HEK293T (cell line): Measurements from ENCODE around the gene FLNB.

ENCODE experiments used
- BHLHE40 ChIP-seq: fragments of 450-650 bp; IDR thresholded peaks from 2 replicates; pipeline ENCODE4 v1.6.1; 2016; ENCODE audit warnings: mild to moderate bottlenecking, moderate library complexity, borderline replicate concordance
- ELF4 ChIP-seq: fragments of 450-650 bp; IDR thresholded peaks from 2 replicates; pipeline ENCODE4 v1.6.1; 2017; ENCODE audit warnings: antibody characterized with exemption
- FOXM1 ChIP-seq: fragments of 450-650 bp; IDR thresholded peaks from 2 replicates; pipeline ENCODE4 v1.6.1; 2017; ENCODE audit warnings: mild to moderate bottlenecking, borderline replicate concordance
- HDGF ChIP-seq: fragments of 450-650 bp; IDR thresholded peaks from 2 replicates; pipeline ENCODE4 v1.6.1; 2017; ENCODE audit warnings: antibody characterized with exemption, borderline replicate concordance
- LEF1 ChIP-seq: fragments of 450-650 bp; IDR thresholded peaks from 2 replicates; pipeline ENCODE4 v1.6.1; 2017; ENCODE audit warnings: mild to moderate bottlenecking, borderline replicate concordance
- NFRKB ChIP-seq: fragments of 450-650 bp; IDR thresholded peaks from 2 replicates; pipeline ENCODE4 v1.6.1; 2016; ENCODE audit warnings: mild to moderate bottlenecking, moderate library complexity
- SP1 ChIP-seq: fragments of 450-650 bp; IDR thresholded peaks from 2 replicates; pipeline ENCODE4 v1.6.1; 2017
- SUZ12 ChIP-seq: fragments of 450-650 bp; IDR thresholded peaks from 2 replicates; pipeline ENCODE4 v1.6.1; 2016; ENCODE audit warnings: mild to moderate bottlenecking
- ZNF384 ChIP-seq: fragments of 450-650 bp; IDR thresholded peaks from 2 replicates; pipeline ENCODE4 v1.6.1; 2016
- TF ChIP-seq, protein P1 (sequence below): fragments of 450-650 bp; IDR thresholded peaks from 2 replicates; pipeline ENCODE4 v1.6.1; 2016

DNA sequence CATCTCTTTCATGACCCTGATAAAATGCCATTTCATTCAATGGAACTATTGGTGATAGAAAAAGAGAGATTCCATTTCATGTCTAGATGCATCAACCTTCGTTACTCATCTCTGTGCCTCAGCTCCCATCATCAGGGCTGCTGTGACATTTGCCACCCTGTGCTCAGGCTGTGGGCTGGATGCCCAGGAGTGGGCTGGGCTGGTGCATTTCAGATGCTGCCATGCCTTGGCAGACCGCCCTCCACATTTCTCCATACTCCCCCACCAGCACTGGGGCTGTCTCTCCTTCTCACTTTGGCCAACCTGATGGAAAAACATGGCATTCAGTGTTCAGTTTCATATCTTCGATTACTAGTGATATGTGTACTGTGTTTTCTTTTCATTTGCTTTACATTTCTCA lies 143.4 kb downstream of the FLNB start:
- TF ChIP-seq HDGF (no peak), FOXM1 (no peak), NFRKB (no peak), ELF4 (no peak), SP1 (no peak), ZNF384 (no peak), BHLHE40 (no peak), SUZ12 (no peak), LEF1 (no peak)
- TF ChIP-seq, protein P1, sequence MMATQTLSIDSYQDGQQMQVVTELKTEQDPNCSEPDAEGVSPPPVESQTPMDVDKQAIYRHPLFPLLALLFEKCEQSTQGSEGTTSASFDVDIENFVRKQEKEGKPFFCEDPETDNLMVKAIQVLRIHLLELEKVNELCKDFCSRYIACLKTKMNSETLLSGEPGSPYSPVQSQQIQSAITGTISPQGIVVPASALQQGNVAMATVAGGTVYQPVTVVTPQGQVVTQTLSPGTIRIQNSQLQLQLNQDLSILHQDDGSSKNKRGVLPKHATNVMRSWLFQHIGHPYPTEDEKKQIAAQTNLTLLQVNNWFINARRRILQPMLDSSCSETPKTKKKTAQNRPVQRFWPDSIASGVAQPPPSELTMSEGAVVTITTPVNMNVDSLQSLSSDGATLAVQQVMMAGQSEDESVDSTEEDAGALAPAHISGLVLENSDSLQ: no peak
